ENCODE data around the gene FOXK2. TPM values are rescaled to one million over a fixed set of nuclear protein-coding genes. Genes with fewer than 3 reads are reported as not detected.

Gene FOXK2
- total RNA-seq, 3 donors from 2014 or later (not counting 1 experiment from before 2014, with no cell fraction given), result 42.5 to 50.0 (median 46.4) TPM

DNA sequence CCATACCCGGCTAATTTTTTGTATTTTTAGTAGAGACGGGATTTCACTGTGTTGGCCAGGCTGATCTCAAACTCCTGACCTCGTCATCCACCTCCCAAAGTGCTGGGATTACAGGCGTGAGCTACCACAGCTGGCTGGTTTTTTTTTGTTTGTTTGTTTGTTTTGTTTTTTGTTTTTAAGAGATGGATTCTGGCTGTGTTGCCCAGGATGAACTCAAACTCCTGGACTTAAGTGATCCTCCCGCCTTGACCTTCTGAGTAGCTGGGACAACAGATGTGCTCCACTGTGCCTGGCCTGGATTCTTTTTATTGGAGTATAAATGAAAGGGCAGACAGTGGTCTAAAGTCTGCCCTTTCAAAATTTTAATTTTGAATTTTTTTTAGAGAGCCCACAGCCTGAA, 44.7 kb downstream of the FOXK2 start:
- WGBS (ENCODE audit: insufficient coverage), result 87% methylated on average over 5 of the region's 5 CpGs
- TF ChIP-seq, protein P1, sequence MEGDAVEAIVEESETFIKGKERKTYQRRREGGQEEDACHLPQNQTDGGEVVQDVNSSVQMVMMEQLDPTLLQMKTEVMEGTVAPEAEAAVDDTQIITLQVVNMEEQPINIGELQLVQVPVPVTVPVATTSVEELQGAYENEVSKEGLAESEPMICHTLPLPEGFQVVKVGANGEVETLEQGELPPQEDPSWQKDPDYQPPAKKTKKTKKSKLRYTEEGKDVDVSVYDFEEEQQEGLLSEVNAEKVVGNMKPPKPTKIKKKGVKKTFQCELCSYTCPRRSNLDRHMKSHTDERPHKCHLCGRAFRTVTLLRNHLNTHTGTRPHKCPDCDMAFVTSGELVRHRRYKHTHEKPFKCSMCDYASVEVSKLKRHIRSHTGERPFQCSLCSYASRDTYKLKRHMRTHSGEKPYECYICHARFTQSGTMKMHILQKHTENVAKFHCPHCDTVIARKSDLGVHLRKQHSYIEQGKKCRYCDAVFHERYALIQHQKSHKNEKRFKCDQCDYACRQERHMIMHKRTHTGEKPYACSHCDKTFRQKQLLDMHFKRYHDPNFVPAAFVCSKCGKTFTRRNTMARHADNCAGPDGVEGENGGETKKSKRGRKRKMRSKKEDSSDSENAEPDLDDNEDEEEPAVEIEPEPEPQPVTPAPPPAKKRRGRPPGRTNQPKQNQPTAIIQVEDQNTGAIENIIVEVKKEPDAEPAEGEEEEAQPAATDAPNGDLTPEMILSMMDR (IDR thresholded peaks at IDR 0.05), result no peak
- peaks cover 4% of the 10 kb centered on the region for H3K4me1 ChIP-seq (ENCODE audit: control insufficient read depth, insufficient read depth, low read length)
- no peak overlapping the region for H3K27ac ChIP-seq (ENCODE audit: low read length)
- Mint-ChIP-seq H3K4me1 (peaks cover 17 to 18% of the 10 kb centered on the region in 2 donors), H3K4me3 (no peak overlapping the region), H3K27me3 (ENCODE audit: low read depth in 2 of 2) (no peaks in the 10 kb centered on the region), H3K36me3 (no peaks in the 10 kb centered on the region), H3K27ac (no peak overlapping the region), H3K9me3 (no peaks in the 10 kb centered on the region)
- H3K36me3 ChIP-seq (ENCODE audit: control insufficient read depth, insufficient read depth, low read length), result peaks cover 31% of the 10 kb centered on the region
- H3K27me3 ChIP-seq (ENCODE audit: control insufficient read depth, insufficient read depth, low read length), result no peaks in the 10 kb centered on the region
- no peaks in the 10 kb centered on the region for H3K9me3 ChIP-seq (ENCODE audit: control insufficient read depth, insufficient read depth, low read length)
- intact Hi-C loops (cut with micrococcal nuclease), result no loop called here
- ATAC-seq (no peak), DNase-seq (no peak)
- H3K4me3 ChIP-seq (ENCODE audit: low read length), result no peak overlapping the region

DNA sequence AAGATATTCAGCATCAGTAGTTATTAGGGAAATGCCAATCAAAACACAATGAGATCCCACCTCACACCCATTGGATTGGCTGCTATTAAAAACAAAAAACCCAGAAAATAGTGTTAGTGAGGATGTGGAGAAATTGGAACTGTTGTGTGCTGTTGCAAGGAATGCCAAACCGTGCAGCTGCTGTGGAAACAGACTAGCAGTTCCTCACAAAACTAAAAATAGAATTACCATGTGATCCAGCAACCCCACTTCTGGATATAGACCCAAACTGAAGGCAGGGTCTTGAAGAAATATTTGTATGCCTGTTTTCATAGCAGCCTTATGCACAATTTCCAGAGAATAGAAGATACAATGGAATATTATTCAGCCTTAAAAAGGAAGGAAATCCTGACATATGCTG, 46.0 kb downstream of the FOXK2 start:
- Histone ChIP-seq H3K36me3 (ENCODE audit: control insufficient read depth, insufficient read depth, low read length) (peaks cover 37% of the 10 kb centered on the region), H3K4me1 (ENCODE audit: control insufficient read depth, insufficient read depth, low read length) (peaks cover 4% of the 10 kb centered on the region), H3K27me3 (ENCODE audit: control insufficient read depth, insufficient read depth, low read length) (no peaks in the 10 kb centered on the region), H3K27ac (ENCODE audit: low read length) (no peak overlapping the region), H3K4me3 (ENCODE audit: low read length) (no peak overlapping the region), H3K9me3 (ENCODE audit: control insufficient read depth, insufficient read depth, low read length) (no peaks in the 10 kb centered on the region)
- Mint-ChIP-seq H3K36me3 (no peaks in the 10 kb centered on the region), H3K27me3 (ENCODE audit: low read depth in 2 of 2) (no peaks in the 10 kb centered on the region), H3K9me3 (no peaks in the 10 kb centered on the region), H3K4me3 (no peak overlapping the region), H3K4me1 (peaks cover 14 to 15% of the 10 kb centered on the region in 2 donors), H3K27ac (no peak overlapping the region)
- DNase-seq (no peak), ATAC-seq (no peak)
- WGBS (ENCODE audit: insufficient coverage), result 50% methylated on average over 1 of the region's 1 CpG
- intact Hi-C loops (cut with micrococcal nuclease), result no loop called here
- TF ChIP-seq, protein P1 (IDR thresholded peaks at IDR 0.05), result no peak

DNA sequence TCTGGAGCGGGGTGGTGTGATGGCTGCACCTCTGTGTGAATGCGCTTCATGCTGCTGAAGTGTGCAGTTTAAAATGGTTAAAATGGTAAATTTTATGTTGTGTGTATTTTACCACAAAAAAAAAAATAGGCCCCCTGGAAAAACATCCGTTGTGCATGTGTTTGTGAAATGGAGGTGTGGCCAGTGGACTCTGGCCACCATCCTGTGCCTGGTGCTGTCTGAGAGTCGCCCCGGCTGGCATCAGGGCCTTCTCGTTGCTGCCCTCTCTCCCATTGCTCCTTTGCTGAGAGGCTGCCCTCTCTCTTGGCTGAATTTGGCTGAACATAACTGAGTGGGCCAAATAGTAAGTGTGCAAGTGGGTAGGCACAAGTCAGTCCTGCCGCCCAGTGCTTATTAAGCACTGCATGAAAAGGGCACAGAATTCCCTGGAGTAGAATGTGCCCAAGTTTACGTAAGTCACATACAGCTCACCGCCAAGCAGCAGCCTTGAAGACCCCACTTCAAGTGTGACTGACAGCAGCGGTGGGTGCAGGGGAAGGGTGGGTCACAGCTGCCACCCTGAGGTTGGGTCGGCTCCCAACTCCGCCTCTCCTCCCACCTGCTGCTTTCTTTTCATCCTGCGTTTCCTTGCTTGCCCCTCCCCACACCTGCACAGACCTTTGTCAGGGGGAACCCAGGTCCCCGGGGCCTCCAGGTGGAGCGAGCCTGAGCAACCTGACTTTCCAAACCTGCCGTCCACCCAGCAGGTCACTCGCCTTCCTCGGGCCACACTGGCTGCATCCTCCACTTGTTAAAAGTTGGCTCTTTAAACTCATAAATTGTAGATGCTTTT, 46.8 kb downstream of the FOXK2 start:
- WGBS (ENCODE audit: insufficient coverage), result 93% methylated on average over 18 of the region's 18 CpGs
- H3K27ac ChIP-seq (ENCODE audit: low read length), result no peak overlapping the region
- H3K36me3 ChIP-seq (ENCODE audit: control insufficient read depth, insufficient read depth, low read length), result peaks cover 41% of the 10 kb centered on the region
- H3K27me3 ChIP-seq (ENCODE audit: control insufficient read depth, insufficient read depth, low read length), result no peaks in the 10 kb centered on the region
- H3K4me1 ChIP-seq (ENCODE audit: control insufficient read depth, insufficient read depth, low read length), result peaks cover 4% of the 10 kb centered on the region
- no peak overlapping the region for H3K27ac Mint-ChIP-seq
- H3K4me3 ChIP-seq (ENCODE audit: low read length), result no peak overlapping the region
- TF ChIP-seq, protein P1 (IDR thresholded peaks at IDR 0.05), result no peak
- H3K9me3 ChIP-seq (ENCODE audit: control insufficient read depth, insufficient read depth, low read length), result no peaks in the 10 kb centered on the region
- H3K36me3 Mint-ChIP-seq, result no peaks in the 10 kb centered on the region
- peaks cover 6 to 8% of the 10 kb centered on the region in 2 donors for H3K4me1 Mint-ChIP-seq
- intact Hi-C loops (cut with micrococcal nuclease), result no loop called here
- no peaks in the 10 kb centered on the region for H3K27me3 Mint-ChIP-seq (ENCODE audit: low read depth in 2 of 2)
- ATAC-seq (no peak), DNase-seq (no peak)
- H3K4me3 Mint-ChIP-seq, result no peak overlapping the region
- H3K9me3 Mint-ChIP-seq, result no peaks in the 10 kb centered on the region

All from natural killer cell (primary cell).